Activated CD8-positive, alpha-beta memory T cell treated with anti-CD3 and anti-CD28 coated beads, Interleukin-2, amount 50 U/mL, for 4 hours (primary cell): ENCODE data around the gene RASGRP2.

Experiments used
- DNase-seq: peaks from one replicate; pipeline ENCODE4 v3.0.0-alpha.2; 2020

The RASGRP2 gene

GRCh38 chr11:64694026-64694755 lies 49.8 kb downstream of the RASGRP2 start:
- DNase-seq, result no peak

GRCh38 chr11:64692764-64693331 lies 51.1 kb downstream of the RASGRP2 start:
- DNase-seq, result no peak

- no peak for DNase-seq
Measured at GRCh38 chr11:64691543-64691942, 52.4 kb downstream of the RASGRP2 start.

GRCh38 chr11:64690235-64690634 lies 53.7 kb downstream of the RASGRP2 start:
- DNase-seq, result no peak

GRCh38 chr11:64688534-64688982 lies 55.4 kb downstream of the RASGRP2 start:
- DNase-seq, result peak; percentile 93

GRCh38 chr11:64687643-64688533 lies 56.1 kb downstream of the RASGRP2 start:
- no peak for DNase-seq

GRCh38 chr11:64687204-64687603 lies 56.7 kb downstream of the RASGRP2 start:
- no peak for DNase-seq

GRCh38 chr11:64686466-64687170 lies 57.3 kb downstream of the RASGRP2 start:
- DNase-seq, result no peak

GRCh38 chr11:64685536-64685935 lies 58.4 kb downstream of the RASGRP2 start:
- DNase-seq, result no peak

GRCh38 chr11:64684357-64684756 lies 59.6 kb downstream of the RASGRP2 start:
- DNase-seq, result no peak

- DNase-seq, result no peak
Measured at GRCh38 chr11:64681171-64681570, 62.8 kb downstream of the RASGRP2 start.

- no peak for DNase-seq
Measured at GRCh38 chr11:64679846-64680245, 64.1 kb downstream of the RASGRP2 start.

- no peak for DNase-seq
Measured at GRCh38 chr11:64677441-64678023, 66.4 kb downstream of the RASGRP2 start.
